Stimulated activated CD8-positive, alpha-beta memory T cell treated with anti-CD3 and anti-CD28 coated beads, Interleukin-4, amount 100 ng/mL, for 24 hours (primary cell): ENCODE data around the gene RAI1.
A peak's percentile ranks its signal among the peaks of the same experiment; 100 is the strongest.

Source experiments
- DNase-seq: peaks from one replicate; pipeline ENCODE4 v3.0.0-alpha.2; 2020; ENCODE audit warnings: low read depth

RAI1 gene

GRCh38 chr17:17752089-17752820 lies 71.0 kb downstream of the RAI1 start:
- peak; percentile 94 for DNase-seq

DNA sequence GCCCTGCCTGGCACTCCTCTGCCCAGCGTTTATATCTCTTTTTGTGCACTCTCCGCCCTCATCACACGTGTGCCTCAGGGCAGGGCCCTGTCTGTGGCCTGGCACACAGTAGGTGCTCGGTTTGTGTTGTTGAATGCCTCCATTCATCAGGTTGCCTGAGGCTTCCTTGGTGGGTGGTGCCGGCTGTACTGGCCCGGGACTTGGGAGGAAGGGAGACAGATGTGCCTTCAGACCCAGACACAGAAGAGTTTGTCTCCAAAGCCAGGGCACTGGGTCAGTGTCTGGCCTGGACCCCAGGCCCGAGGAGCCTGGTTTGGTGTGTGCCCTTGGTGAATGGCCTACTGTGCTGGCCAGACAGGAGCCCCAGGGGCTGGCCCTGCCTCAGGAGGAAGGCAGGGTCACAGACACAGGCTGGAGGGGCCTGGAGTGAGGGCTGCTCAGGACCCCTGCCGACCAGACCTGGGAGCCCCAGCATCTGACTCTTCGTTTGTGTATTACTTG lies 71.6 kb downstream of the RAI1 start:
- DNase-seq, result no peak

GRCh38 chr17:17754719-17755686 lies 73.7 kb downstream of the RAI1 start:
- DNase-seq, result no peak

DNA sequence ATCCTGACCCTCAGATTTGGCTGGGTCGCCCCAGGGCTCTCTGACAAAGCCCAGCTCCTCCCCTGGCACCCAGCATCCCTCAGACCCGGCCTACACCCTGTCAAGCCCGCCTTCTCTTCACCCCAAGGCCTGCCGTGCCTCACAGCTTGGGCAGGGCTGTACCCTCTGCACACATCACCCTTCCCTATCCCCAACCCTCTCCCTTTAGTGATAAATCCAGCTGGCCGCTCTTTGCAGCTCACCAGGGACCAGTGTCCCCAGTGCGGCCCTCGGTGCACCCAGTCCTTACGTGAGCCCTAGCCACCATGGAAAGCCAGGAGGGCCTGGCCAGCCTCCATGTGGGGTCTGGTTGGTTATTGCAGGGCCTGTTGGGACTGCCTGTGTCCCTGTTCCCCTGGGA lies 74.5 kb downstream of the RAI1 start:
- DNase-seq, result no peak

DNA sequence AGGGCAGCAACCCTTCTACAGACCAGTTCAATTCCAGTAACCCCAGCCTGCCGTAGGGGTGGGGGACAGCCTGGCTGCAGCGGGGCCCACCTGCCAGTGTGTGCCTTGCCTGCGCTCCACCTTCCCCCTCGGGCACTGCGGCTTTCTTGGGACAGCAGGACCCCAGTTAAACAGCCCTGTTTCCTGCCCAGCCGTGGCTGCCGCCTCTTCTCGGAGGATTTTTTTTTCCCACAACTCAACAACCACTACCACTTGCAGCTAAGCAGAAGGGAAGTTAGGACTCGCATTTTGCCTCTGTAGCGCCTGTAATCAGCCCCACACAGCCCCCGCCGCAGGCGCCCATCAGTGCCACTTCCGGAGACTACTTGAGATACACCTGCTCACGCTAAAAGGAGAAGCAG lies 76.1 kb downstream of the RAI1 start:
- no peak for DNase-seq

GRCh38 chr17:17757956-17758845 lies 76.9 kb downstream of the RAI1 start:
- DNase-seq, result no peak

DNA sequence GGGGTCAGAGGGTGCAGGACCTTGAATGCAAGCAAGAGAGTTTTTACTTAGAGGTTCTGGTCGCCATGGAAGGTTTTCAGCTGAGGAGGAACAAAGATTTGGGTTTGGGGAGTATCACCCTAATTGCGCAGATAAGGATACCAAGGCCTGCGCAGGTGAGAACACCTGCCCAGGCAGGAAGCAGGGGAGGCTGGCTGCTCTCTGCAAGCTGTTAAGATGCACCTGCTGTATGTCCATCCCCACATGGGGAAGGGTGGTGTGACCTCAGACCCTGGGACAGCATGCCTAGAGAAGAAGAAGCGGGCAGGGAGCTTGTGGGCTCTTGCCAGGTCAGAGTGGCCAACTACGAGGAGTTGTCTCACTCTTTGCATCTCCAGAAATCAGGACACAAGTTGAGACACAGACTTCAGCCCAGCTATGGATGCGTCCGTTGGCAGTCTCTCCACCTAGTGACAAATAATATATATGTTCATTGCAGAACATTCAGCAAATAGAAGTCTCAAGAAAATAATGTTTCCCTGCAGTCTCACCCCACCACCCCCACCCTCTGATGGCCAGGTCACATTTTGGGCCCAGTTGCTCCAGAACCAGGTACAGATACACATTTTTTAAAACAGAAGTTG lies 77.8 kb downstream of the RAI1 start:
- no peak for DNase-seq

GRCh38 chr17:17760350-17760749 lies 79.1 kb downstream of the RAI1 start:
- no peak for DNase-seq

GRCh38 chr17:17760872-17761550 lies 79.8 kb downstream of the RAI1 start:
- no peak for DNase-seq

DNA sequence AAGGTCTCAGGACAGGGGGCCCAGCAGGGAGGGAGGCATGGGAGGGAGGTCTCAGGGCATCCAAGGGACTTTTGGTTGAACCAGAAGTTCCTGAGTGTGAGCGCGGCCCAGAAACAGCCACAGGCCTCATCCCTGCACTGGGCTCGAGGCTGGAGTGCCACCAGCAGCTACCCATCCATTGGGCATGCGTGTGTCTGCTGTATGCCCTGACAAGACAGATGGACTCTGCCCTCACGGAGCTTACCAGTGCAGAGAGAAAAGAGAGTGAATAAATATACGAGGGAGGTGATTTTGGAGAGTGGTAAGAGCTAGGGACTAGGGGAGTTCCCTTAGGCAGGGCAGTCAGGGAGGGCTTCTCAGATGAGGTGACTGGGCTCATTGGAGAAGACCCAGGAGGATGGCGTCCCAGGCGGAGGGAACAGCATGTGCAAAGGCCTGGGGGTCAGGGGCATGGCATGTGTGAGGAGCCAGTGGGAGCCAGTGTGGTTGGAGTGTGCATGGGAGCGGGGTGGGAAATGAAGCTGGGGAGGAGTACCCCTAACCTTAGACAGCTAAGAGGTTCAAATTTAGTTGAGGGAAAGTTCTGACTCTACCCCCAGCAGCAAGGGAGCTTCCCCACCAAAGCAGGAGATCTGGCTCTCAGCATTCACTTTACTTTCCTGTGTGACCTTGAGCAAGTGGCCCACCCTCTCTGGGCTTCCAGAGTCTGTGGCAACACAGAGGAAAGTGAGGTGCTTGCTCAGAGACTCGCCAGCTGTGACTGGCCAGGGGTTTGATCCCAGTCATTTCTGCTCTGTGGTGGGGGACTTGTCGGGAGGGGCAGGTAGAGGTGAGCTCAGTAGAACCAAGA lies 80.9 kb downstream of the RAI1 start:
- DNase-seq, result no peak

GRCh38 chr17:17762744-17763105 lies 81.5 kb downstream of the RAI1 start:
- DNase-seq, result no peak

DNA sequence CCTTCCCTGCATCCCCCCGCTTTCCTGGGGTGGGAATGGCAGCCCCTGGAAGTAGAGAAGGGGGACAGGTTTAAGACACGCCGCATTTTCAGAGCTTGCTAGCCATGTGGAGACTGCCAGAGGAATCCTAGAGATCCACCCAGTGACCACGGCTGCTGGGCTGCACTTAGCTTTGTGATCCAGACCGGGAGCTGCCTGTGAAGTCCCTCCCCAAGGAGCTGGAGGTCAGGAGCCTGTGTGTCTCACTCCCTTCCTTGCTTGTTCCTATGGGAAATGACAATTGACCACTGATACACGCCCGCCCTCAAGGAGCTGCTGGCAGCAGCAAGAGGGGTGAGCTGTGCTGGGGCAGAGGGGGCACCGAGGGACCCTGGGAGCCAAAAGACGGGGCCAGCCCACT lies 81.9 kb downstream of the RAI1 start:
- DNase-seq, result no peak

GRCh38 chr17:17763734-17764133 lies 82.5 kb downstream of the RAI1 start:
- DNase-seq, result no peak

DNA sequence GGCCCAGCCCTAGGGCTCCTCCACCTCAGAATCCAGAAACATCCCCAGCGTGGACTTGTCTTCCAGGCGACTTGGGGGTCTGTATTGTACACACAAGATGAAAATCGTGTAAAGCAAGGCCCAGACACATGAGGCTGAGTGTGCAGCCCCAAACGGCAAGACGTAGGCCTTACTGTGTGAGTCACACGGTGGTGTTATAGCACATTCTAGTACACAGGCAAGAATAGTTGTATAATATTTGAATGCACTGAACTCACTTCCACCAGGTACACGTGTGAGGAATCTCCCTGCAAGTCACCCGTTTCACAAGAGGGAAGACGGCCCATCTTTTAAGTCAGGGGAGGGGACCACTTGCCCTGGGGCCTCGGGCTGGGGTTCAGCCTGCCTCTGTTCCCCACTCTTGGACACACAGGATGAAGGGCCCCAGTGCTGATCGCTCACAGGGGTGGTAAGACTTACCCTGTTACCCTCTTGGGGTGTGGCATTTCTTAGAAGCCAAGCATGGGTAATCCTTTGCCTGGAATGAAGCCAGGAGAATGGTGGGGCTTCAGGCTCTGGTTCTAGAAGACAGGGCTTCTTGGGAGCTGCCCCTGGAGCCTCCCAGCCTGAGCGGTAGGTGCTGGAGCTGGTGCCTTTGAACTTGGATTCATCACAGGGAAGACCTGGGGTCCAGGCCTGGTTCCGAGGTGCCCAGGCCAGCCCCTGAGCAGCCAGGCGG lies 84.3 kb downstream of the RAI1 start:
- DNase-seq, result no peak

DNA sequence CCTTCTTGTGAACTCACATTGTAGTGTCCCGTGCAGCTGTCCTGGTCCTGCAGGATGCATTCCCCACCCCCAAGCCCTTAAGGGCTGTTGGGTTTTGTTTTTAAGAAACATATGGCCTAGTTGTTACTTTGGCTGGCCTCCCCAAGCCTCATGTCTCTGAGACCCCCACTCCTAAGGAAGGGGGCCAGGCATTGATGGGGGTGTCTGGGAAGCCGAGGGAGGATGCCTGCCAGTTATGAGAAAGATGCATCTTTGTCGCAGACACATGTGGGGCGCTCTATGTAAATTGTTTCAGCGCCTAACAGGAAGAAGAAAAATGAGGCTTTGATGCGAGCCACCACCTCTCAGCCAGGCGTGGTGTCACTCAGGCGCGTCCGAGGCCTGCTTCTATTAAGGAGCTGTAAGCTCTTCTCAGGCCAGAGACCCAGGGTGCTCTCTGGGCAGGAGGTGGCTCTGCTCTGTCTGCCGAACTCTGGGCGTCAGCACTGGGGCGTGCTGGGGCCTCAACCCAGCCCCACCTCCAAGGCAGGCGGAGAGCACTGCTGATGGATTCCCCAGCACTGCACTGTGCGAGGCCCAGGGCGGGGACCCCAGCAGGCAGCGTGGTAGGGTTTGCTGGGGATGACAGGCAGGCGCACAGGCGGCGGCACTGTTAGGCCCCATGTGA lies 85.0 kb downstream of the RAI1 start:
- no peak for DNase-seq

DNA sequence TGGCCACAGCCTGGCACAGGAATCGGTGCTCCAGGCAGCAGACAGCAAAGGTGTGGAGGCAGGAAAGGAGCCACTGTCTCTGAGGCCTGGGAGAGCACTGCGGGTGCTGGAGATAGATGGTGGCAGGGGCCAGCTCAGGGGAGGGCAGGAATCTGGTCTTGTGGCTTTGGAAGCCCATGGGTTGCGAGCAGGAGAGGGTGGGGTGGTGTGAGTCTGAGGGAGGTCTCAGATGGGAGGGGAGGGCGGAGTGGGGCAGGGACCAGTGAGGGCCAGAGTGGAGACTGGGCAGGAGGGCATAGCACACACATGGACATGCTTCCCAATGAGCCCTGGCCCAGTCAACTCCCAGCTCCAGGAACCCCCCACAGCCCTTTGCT lies 85.5 kb downstream of the RAI1 start:
- no peak for DNase-seq

DNA sequence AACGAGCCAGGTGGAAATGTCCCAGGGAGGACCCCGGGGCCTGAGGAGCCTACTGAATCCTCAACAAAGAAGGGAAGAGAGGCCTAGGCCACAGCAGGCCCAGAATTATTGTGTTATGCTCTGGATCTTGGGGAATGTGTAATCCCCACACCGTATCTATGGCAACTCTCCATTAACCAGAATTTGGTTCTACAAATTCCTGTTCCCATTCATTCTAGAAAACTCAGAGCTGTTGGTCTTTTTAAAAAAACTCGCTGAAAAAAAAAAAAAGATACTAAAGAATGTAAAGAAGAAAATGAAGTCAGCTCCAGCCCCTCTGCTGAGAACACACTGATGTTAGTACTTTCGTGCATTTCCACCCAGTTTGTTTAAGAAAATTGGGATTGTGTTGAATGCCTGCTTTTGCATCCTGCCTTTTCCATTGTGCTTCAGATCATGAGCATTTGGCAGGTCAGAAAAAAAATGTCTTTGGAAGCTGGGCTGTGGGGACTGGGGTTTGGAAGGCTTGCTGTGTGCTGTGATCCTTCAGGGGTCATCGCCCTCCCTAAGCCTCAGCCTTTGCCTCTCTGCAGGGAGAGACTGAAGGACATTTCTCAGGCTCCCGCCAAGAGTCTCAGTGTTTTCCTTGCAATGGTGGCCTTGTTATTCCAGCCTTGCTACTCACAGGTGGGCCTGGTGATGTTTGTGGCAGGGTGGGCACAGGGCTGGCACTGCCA lies 86.1 kb downstream of the RAI1 start:
- DNase-seq, result no peak

DNA sequence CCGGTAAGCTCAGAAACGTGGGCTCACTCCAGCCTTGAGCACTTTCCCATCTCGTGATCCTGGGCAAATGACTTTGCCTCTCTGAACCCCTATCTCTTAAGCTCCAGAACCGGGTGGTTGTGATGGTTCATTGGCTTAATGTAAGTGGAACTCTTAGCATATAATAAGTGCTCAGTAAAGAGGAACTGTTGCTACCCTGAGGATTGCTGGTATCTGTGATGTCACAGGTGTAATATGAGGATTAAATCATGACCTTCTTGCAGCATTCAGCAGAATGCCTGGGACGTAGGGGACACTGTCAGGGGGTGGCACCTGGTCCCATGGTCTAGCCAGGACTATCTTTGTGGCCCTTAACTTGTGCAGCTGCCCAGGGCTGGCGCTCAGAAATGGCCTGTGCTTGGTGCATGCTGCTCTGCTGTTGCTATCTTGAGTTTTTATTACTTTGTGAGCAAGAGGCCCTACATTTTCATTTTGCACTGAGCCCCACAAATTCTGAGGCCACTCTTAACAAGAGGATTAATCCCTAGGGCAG lies 86.7 kb downstream of the RAI1 start:
- no peak for DNase-seq
